ENCODE results near the gene IL22RA1.

GRCh38 chr1:24117132-24117531 is 25.8 kb downstream of the IL22RA1 start:
- TF ChIP-seq CTCF (IDR thresholded peaks at IDR 0.05; ENCODE audit: low read length) (no peak), EZH2 (IDR thresholded peaks at IDR 0.05; ENCODE audit: borderline replicate concordance, low read length) (no peak)
